Neural cell (in vitro differentiated cells): ENCODE data around the gene SHISA9.

ENCODE experiments used
- EP300 ChIP-seq: fragments of 450-650 bp; conservative IDR thresholded peaks from 2 replicates; pipeline ENCODE4 v1.6.1; 2014; ENCODE audit warnings: antibody characterized with exemption, mild to moderate bottlenecking, moderate library complexity; ENCODE audit not compliant: poor library complexity, severe bottlenecking
- SMC3 ChIP-seq: fragments of 450-650 bp; conservative IDR thresholded peaks from 2 replicates; pipeline ENCODE4 v1.6.1; 2014; ENCODE audit warnings: antibody characterized with exemption, mild to moderate bottlenecking, moderate library complexity; ENCODE audit not compliant: poor library complexity

DNA sequence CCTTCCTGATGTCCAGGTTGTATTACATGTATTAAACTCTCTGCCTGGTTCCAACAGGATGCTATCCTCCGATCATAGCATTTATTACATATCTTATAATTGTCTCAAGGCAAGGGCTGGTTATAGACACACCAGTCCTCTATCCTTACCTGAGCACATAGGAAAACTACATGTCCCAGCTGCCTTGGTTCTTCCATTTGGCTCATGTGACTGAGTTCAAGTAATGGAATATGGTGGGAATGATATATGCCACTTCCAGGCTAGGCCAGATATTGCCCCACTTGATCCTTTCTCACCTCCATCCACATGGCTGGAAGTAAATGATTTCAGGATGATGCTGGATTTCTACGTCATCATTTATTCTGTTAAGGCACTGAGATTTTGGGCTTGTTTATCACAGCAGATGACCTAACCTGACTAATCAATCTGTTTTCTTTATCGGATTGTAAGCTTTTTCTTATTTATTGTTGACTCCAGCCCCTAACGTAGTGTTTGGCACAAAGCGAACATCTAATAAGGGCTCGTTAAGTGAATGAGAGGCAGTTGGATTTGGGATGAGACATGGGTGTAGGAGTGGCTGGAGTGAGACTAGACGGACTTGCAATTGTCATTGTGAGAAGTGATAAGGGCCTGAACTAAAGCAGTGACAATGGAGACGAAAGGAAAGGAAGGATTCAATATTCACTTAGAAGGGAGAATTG, 8.2 kb upstream of the SHISA9 start:
- TF ChIP-seq SMC3 (no peak), EP300 (no peak)
